HG02852 (cell line): ENCODE data around the gene C20orf173.
"Not testable (repeated sequence)": the region's sequence is repeated elsewhere in the genome, so short reads cannot be mapped to it uniquely, and the experiment has no call there.

Experiments
- ATAC-seq: cut with Tn5 transposase; IDR thresholded peaks from one replicate; pipeline ENCODE4 v1.9.1; 2021; ENCODE audit warnings: mild to moderate bottlenecking, moderate library complexity; ENCODE audit not compliant: unreplicated experiment

C20orf173 gene

GRCh38 chr20:35529552-35529951, at the start of gene C20orf173:
C20orf173 (minus strand) TSS chr20:35529652; CDS start chr20:35529373, 279 bp downstream.
- no peak for ATAC-seq

GRCh38 chr20:35579196-35579595, 49.7 kb upstream of the C20orf173 start:
- no peak for ATAC-seq

DNA sequence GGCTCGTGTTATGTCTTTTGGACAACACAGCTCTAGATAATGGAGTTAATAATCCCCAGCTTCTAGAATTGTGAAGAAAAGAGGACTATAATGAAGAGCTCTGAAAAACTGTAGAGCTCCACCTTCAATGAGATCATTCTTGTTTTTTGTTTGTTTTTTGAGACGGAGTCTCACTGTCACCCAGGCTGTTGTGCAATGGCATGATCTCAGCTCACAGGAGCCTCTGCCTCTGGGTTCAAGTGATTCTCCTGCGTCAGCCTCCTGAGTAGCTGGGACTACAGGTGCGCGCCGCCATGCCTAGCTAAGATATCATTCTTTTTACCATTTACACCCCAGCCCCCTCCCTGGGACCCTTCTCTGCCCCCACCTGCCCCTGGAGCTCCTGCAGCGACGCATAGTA, 49.0 kb upstream of the C20orf173 start:
- no peak for ATAC-seq

DNA sequence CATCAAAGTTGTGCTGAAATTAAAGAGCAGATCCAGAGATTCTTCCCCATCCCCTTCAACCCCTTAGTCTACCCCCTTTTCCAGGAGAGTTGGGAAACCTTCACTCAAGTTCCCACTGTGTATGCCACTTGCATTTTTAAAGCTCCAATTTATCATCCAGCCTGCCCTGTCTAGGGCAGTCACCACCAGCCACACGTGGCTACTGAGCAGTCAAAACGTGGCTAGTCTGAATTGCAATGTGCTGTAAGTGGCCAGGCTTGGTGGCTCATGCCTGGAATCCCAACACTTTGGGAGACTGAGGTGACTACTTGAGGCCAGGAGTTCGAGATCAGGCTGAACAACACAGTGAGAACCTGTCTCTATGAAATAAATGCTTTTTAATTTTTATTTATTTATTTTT, 47.4 kb upstream of the C20orf173 start:
- no peak for ATAC-seq

GRCh38 chr20:35575958-35576357, 46.5 kb upstream of the C20orf173 start:
- no peak for ATAC-seq

GRCh38 chr20:35572838-35573237, 43.4 kb upstream of the C20orf173 start:
- ATAC-seq = no peak

GRCh38 chr20:35571555-35571954, 42.1 kb upstream of the C20orf173 start:
- no peak for ATAC-seq

DNA sequence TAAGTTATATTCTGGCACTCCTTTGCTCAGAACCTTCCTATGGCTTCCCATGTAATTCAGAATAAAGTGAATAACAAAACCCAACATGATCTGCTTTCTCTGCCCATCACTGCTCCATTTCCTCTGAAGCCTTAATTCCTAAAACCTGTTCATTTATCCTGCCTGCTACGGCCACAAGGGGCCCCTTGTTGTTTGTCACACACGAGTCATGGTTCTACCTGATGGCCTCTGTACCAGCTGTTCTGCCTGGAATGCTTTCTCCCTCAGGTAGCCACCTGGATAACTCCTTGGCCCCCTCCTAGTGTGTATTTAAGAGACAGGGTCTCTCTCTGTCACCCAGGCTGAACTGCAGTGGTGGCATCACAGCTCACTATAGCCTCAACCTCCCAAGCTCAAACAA, 39.2 kb upstream of the C20orf173 start:
- no peak for ATAC-seq

DNA sequence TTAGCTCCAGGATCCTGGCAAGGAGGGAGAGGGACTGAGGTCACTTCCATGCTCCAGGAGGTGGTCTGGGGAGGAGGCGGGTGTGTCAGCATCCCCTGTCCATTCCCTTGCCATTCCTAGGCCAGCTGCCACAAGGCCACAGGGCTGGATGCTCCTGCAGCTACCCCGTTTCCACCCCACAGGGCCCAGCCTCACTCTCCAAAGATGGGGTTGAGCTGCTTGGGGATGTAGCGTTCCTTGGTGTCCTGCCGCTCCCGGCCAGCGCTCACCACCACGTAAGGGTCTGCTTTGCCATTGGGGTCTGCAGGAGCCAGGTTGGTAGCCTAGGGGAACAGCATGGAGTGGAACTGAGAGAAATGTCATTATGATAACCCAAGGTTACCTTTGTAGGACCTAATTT, 35.5 kb upstream of the C20orf173 start:
- ATAC-seq = no peak

DNA sequence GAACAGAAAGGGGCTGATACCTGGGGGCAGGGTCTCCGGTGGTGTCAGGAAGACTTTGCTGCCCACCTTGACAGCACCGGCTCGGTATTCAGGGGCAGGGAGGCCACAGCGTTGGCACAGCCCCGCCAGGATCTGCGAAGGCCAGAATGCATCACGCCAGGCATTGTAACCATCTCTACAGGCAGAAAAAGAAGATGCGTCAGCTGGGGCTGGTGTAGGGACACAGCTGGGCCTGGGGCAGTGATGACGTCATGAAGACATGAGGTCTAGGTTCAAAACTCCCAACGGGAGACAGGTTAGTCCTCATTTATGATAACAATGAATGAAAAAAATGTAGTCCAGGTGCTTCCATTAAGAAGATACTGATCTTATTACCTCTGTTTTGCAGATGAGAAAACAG, 34.4 kb upstream of the C20orf173 start:
- ATAC-seq = no peak

DNA sequence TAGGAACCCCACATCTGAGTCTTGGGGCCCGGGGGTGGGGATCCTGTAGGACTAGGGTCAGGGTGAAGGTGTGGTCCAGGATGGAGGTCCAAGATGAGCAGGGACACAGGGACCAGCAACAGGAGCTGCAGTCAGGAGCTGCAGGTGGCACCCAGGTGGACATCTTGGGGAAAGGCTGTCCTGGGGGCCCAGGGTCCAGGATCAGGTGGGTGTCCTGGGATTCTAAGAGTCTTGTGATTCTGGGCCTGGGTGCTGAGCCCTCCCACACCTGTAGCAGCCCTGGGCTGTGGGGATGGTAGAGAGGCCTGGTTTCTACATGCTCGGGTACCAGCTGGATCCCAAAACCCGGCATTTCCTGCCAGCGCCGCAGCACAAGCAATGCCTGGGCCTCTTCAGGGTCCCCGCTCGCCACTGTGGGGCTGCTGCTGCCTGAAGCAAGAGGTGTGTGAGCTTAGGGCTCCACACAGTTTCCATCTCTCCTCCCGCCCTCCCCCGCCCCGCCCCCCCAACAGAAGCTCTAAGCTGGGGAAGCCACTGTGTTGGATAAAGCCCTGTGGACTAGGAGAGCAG, 33.2 kb upstream of the C20orf173 start:
- ATAC-seq = no peak

DNA sequence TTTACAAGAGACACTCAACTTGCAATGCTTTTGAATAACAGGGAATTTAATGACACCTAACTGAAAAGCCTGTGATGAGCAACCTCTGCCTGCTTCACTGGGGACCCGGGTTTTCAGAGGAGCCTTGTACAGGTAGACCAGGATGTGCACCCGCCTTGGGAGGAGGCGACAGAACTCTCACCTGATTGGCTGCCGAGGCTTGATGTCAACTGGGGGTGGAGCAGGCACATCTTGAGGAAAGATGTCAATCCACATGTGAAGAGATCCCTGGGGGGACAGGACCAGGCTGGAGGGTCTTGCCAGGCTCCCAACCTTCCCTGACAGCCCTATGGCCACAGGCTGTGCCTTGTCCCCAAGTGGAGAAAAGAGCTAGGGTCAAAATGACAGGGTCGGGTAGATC, 32.2 kb upstream of the C20orf173 start:
- ATAC-seq = no peak

- ATAC-seq = no peak
Observed at GRCh38 chr20:35561268-35561667, 31.8 kb upstream of the C20orf173 start.

DNA sequence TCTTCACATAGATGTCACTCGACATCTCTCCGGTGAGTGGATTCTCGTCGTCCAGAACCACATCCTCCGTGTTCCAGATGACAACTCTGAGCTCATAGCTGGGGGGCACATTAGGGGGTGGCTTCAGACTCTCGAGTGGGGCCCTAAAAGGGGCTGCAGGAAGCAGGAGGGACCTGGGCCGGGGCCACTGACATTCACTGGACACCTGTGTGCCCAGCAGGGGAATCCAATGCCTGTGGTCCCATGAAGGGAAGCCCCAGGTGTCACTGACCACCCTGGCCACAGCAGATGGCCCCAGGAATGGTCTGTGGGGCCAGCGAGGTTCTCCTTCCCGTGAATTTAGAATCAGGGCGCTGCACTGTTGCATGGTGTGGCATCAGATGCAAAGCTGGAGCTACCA, 31.1 kb upstream of the C20orf173 start:
- ATAC-seq = no peak

DNA sequence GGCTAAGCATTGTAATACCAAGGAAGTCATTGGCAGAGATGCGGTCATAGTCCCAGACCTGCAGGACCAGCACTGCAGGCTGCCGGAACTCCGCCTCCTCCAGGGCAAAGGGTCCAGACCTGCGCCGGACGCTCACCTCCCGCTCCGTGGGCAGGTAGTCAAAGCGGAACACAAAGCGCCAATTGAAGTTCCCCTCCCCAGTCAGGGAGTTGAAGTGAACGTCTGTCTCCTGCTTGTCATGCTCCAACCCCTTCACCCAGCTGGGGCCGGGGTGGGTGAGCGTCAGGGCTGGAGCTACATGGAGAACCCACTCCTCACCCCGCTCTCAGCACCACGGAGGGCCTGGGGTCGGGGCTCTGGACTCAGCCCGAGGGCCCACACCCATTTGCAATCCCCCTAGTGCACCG, 30.7 kb upstream of the C20orf173 start:
- ATAC-seq = no peak

- no peak for ATAC-seq
Observed at GRCh38 chr20:35559042-35559693, 29.7 kb upstream of the C20orf173 start.

DNA sequence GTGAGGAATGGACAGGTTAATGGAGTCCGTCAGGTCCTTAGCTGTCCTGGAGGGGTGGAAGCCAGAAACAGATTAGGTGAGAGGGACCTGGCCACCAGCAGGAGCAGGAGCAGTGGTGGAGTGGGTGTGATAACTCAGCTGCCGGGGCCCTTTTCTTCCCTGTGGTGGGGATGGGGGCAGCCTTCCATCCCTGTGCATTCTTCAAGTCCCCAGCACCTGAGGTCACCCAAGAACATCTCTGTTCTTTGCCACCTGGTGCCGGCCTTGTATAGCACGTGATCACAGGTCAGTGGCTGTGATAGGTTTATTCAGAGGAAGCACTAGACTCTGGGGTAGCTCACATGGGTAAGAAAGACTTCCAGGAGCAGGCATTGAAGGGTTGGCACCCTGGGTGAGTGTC, 29.0 kb upstream of the C20orf173 start:
- ATAC-seq = no peak

DNA sequence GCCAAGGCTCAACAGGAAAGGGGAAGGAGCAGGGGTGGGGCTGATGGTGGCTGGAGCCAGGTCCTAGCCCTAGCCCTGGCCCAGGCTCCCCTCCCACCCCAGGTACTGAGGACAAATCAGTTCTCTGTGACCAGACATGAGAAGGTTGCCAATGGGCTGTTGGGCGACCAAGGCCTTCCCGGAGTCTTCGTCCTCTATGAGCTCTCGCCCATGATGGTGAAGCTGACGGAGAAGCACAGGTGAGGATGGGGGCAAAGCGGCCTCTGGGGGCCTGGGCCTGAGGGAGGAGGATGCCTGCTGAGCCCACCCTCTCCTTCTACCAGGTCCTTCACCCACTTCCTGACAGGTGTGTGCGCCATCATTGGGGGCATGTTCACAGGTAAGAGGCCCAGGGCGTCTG, 27.4 kb upstream of the C20orf173 start:
- no peak for ATAC-seq

DNA sequence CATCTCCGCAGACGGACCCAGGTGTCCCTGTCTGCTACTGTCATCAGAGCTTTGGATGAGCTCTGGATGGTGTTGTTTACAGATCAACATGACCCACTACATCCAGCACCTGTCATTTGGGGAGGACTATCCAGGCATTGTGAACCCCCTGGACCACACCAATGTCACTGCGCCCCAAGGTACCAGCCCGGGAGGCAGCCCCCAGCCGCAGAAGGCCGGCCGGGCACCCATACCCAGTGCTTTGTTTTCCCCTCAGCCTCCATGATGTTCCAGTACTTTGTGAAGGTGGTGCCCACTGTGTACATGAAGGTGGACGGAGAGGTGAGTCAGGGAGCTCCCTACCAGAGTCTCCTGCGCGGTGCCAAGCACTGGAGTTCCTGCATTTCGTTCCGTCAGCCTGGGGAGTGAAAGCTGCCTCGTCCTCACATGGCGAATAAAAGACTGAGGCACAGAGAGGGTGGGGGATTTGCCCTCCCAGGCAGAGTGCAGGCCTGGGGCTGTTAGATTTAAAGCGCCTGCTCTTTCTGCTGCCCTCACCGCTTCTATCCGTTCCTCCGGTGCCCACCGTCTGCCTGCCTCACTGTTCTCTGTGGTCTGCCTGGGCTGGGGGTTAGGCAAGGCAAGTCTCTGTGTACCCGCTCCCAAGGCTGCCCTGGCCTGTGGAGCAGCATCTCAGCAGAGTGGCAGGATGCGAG, 26.6 kb upstream of the C20orf173 start:
- no peak for ATAC-seq

- not testable (repeated sequence) for ATAC-seq
Observed at GRCh38 chr20:35555461-35555860, 26.0 kb upstream of the C20orf173 start.

GRCh38 chr20:35552914-35553313, 23.5 kb upstream of the C20orf173 start:
- ATAC-seq = no peak

- no peak for ATAC-seq
Observed at GRCh38 chr20:35551503-35551902, 22.1 kb upstream of the C20orf173 start.
